GM12892 (cell line): ENCODE measurements around the gene DHX35.
A peak's percentile ranks its signal among the peaks of the same experiment; 100 is the strongest.

Source experiments
- DNase-seq: peaks from one replicate; pipeline ENCODE4 v3.0.0; 2011; ENCODE audit not compliant: insufficient read length
- FAIRE-seq: peaks from 2 replicates; lab custom pipeline; 2011; peaks lifted over from hg19 to GRCh38; lab: Jason Lieb, UNC
- POLR2A ChIP-seq: IDR thresholded peaks from 2 replicates; pipeline ENCODE4 v1.6.1; 2011; ENCODE audit warnings: low read depth, low read length, control low read depth
- POLR2AphosphoS5 ChIP-seq: IDR thresholded peaks from 2 replicates; pipeline ENCODE4 v1.6.1; 2011; ENCODE audit warnings: low read depth, low read length, control low read depth
- TAF1 ChIP-seq: IDR thresholded peaks from 2 replicates; pipeline ENCODE4 v1.6.1; 2011; ENCODE audit warnings: low read depth, mild to moderate bottlenecking, control low read depth, low read length, borderline replicate concordance

The DHX35 gene

DNA sequence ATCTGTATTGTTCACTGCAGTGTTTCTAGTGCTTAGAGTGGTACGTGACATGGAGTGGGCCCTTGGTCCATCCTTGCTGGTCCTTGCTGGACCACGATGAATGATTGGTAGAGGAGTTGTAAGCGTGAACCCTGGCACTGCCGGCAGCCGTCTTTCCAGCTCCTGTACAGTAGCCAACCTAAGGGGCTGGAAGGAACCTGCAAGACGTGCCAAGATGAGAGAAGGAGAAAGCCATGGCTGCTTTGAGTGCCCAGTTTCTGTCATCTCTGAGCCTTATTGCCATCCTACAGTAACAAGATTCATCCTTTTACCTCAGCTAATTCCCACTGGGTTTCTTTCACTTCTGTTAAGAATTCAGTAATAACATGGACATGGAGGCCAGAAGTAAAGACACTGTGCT is 5.9 kb downstream of the DHX35 start:
- no peak for DNase-seq
- TF ChIP-seq TAF1 = no peak
- no peak for TF ChIP-seq POLR2AphosphoS5
- FAIRE-seq = no peak

DNA sequence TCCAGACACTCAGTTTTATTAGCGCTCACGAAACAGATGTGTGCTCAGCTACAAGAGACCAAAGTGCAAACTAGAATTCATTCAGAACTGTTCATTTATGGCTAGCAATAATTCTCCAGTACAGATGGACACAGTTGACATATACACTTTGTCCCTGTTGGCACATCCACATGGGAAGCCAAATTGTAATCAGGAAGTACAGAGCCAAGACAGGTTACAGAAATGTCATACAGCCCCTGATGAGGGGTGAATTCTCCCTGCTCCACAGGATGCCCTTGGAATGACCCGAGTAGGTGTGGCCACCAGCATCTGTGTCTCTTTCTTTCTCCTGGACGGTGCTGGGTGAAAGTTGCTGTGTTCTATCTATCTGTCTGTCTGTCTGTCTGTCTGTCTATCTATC is 7.6 kb downstream of the DHX35 start:
- TF ChIP-seq TAF1 = no peak
- TF ChIP-seq POLR2A = no peak
- TF ChIP-seq POLR2AphosphoS5 = no peak
- no peak for DNase-seq
- FAIRE-seq = no peak

DNA sequence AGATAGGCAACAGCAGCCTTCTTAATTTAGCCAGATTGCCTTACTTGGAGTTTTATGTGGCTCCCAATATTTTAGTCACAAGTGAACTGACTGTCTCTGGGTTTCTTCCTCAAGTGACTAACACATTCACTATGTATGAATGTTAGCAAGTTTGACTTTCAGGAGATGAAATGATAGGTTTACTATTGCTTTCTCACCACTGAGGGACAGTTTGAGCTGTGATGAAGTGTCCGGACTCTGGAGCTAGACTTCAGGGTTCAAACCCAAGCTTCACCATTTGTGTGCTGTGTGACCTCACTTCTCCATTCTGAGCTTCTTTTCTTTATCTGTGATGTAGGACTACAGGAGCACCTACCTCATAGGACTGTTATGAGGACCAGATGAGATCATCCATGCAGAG is 8.2 kb downstream of the DHX35 start:
- DNase-seq = no peak
- no peak for TF ChIP-seq POLR2A
- no peak for TF ChIP-seq TAF1
- TF ChIP-seq POLR2AphosphoS5 = no peak
- no peak for FAIRE-seq

GRCh38 chr20:38973107-38973506 is 11.0 kb downstream of the DHX35 start:
- DNase-seq (no peak), FAIRE-seq (no peak)
- TF ChIP-seq TAF1 (no peak), POLR2A (no peak), POLR2AphosphoS5 (no peak)

DNA sequence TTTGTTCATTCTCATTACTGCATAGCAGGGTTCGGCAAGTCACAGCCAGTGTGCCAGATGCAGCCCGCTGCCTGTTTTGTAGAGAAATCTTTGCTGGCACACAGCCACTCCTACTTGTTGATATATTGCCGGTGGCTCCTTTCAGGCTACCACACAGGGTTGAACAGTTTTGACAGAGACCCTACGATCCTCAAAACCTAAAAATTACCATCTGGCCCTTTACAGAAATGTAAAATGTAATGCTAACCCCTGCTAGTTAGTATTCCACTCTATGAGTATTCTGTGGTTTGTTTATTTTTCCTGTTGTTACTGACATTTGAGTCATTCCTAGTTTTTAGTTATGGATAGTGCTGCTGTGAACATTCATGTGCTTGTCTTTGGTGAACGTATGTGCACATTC is 11.5 kb downstream of the DHX35 start:
- no peak for DNase-seq

DNA sequence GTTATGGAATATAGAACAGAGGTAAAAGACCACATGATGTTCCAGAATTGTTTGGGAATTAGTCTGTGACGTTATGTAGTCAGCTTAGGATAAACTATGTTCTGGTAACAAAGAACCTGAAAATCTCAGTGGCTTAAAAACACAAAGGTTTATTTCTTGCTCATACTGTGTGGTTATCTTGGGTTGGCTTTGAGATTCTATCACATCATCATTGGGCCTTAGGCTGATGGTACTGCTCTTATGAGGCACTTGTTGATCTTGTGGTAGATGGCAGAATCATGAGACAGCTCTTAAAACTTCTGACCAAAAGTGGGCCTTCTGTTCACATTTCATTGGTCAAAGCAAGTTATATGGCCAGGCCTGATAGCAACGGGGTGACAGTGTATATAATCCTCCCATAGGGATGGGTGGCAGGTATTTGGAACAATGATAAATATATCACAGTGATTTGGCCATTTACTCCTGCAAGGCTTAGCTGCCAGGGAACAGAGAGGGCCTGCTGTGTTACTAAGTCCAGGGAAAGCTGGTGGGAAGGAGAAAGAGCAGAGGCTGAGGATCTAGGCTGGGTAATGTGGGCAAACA is 13.5 kb downstream of the DHX35 start:
- FAIRE-seq = no peak
- TF ChIP-seq POLR2A = no peak
- TF ChIP-seq POLR2AphosphoS5 = no peak
- no peak for TF ChIP-seq TAF1
- no peak for DNase-seq

More for the DNA sequence above, 11.5 kb downstream of the DHX35 start:
- TF ChIP-seq POLR2AphosphoS5 = no peak
- no peak for FAIRE-seq

DNA sequence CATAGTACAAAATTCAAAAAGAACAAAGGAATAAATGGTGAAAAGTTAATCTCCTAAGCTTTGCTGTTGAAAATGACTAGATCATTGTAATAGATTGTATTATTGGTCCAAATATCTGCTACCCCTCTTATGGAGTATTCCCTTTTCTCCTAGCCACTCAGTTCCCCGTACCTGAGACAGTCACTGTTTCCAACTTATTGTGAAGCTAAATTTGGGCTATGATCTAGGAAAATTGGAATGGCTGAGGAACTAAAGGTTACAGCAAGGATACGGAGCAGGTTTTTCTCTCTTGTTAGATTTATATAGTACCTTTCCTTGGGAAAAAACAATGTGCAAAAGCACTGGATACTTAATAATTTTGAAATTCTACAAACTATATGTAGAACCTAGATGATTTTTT is 17.3 kb downstream of the DHX35 start:
- TF ChIP-seq POLR2A = no peak
- TF ChIP-seq POLR2AphosphoS5 = no peak
- no peak for TF ChIP-seq TAF1

DNA sequence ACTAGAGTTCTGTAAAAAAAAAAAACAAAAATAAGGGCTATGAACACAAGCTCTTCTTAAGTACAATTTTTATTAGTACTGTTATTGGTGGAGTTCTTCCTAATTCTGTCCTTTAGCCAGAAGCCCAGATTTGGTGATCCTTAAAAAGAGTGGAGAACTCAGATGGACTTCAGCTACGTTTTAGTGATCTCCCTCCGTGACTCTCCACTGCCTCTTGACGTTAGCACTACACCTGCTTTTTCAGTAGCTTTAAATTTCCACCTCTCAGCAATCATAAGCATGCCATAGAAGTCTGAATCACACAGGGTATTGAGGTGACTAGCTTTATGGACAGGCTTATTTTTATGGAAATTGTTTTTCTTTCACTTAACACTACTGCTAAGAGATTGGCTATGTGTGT is 17.7 kb downstream of the DHX35 start:
- no peak for TF ChIP-seq TAF1
- no peak for FAIRE-seq
- no peak for DNase-seq

More for the DNA sequence above, 17.3 kb downstream of the DHX35 start:
- FAIRE-seq (no peak), DNase-seq (no peak)

DNA sequence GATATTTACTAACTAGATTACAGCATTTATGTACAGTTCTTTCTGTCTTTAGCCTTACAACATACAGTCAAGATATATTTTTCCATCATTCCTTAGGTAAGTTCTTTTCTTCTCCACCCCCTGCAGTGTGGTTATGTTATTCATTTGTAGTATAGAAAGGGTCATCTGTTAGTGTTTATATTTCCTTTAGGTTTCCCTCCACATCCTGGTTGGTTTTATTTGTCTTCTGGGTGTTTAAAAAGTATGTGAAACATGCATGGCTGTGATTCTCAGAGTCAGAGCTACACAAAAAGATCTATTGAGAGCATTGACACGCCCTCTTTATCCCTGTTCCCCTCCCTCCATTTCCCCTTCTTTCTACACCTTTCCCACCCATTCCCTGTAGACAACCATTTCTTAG is 20.1 kb downstream of the DHX35 start:
- TF ChIP-seq POLR2A (no peak), TAF1 (no peak), POLR2AphosphoS5 (no peak)
- no peak for FAIRE-seq
- no peak for DNase-seq

GRCh38 chr20:38985060-38985459 is 22.9 kb downstream of the DHX35 start:
- no peak for DNase-seq
- TF ChIP-seq TAF1 (no peak), POLR2A (no peak), POLR2AphosphoS5 (no peak)
- FAIRE-seq = no peak

DNA sequence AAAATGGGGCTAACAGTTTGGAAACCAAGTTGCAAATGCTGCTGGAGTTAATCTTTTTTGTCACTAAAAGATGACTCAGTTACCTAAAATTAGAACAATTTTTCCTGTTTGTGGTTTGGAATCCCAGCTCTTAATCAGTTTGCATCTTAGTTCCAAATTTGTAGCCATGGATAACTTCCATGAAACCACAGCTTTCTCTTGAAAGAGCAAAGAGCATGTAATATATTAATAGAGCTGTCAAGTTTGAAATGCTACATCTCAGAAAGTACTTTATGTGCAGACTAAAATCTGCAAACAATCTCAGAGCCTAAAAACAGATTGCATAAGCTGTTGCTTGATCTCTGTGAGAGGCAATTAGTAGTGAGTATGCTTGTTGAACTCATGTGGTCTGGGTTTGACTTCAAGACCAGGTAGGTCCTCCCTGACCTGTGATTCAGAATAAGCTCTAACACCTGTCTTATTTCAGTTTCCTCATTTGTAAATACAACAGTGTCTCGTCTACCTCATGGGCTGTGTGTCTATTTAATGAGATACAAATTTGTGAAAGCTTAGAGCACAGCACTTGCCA is 23.5 kb downstream of the DHX35 start:
- FAIRE-seq (peak; percentile 60), DNase-seq (no peak)
- TF ChIP-seq TAF1 (no peak), POLR2A (no peak), POLR2AphosphoS5 (no peak)

DNA sequence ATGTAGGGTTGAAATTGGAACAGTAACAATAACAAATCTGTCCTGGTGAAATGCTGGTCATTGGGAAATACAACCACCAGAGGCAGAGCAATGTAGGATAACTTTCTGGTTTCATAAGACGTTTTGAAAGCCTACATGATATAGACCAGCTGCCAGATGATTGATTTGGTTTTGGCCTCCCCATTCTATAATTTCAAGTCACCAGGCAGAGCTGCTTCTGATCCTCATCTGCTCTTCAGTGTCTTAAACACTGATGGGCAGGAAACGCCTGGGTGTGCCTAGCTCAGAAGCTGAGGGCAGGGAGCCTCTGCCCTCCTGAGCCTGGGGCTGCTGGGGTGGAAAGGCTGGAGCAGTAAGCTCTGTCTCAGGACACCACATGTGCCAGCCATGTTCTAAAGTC is 24.5 kb downstream of the DHX35 start:
- DNase-seq = no peak
- FAIRE-seq = peak; percentile 74
- TF ChIP-seq POLR2AphosphoS5 = no peak
- TF ChIP-seq POLR2A = no peak
- no peak for TF ChIP-seq TAF1

- peak; percentile 18 for DNase-seq
- peak; percentile 97 for FAIRE-seq
- no peak for TF ChIP-seq POLR2A
- TF ChIP-seq POLR2AphosphoS5 = no peak
- no peak for TF ChIP-seq TAF1
Observed at GRCh38 chr20:38987777-38988176, 25.6 kb downstream of the DHX35 start.
